Measurements from ENCODE around the gene HERPUD2.

The HERPUD2 gene

DNA sequence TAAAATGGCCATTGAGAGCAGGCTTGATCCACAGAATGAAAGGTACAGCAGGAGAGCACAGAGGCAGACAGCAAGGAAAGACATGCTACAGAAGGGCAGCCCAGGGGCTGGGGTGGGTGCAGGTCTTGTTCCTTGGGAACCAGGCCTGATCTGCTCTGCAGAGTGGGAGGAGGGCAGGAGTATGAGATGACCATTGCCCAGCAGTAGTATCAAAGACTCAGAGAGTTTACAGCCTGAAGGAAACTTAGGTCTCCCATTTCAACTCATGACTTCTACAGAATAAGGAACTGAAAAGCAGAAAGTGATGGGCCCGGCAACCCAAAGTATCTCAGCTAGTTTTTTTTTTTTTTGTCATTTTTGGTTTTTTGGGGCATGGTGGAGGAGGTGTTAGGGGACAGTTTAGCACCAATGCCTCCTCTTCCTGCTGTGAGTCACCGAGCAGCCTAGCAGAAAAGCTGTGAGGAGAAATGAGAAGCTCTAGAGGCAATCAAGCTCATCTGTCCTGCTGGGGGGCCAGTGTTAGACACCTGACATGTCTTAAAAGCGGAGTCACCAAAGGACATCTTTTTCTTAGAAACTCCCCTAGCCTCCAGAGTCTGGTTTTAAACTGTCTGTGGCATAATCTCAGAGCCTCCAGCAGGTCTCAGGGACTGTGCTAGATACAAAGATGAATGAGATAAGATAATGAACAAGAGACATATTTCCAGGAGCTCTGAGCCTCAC, 34.3 kb upstream of the HERPUD2 start:
- TF ChIP-seq, protein P1, sequence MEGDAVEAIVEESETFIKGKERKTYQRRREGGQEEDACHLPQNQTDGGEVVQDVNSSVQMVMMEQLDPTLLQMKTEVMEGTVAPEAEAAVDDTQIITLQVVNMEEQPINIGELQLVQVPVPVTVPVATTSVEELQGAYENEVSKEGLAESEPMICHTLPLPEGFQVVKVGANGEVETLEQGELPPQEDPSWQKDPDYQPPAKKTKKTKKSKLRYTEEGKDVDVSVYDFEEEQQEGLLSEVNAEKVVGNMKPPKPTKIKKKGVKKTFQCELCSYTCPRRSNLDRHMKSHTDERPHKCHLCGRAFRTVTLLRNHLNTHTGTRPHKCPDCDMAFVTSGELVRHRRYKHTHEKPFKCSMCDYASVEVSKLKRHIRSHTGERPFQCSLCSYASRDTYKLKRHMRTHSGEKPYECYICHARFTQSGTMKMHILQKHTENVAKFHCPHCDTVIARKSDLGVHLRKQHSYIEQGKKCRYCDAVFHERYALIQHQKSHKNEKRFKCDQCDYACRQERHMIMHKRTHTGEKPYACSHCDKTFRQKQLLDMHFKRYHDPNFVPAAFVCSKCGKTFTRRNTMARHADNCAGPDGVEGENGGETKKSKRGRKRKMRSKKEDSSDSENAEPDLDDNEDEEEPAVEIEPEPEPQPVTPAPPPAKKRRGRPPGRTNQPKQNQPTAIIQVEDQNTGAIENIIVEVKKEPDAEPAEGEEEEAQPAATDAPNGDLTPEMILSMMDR (IDR thresholded peaks at IDR 0.05; ENCODE audit: low read depth, low read length), result no peak
- no peak for DNase-seq (ENCODE audit: low read depth, low spot score)
- no peak overlapping the region for H3K4me3 ChIP-seq (ENCODE audit: low read depth, low read length)
- in situ Hi-C loops (cut with HindIII; ENCODE audit: low sequenced_read_pairs), result no loop called here

DNA sequence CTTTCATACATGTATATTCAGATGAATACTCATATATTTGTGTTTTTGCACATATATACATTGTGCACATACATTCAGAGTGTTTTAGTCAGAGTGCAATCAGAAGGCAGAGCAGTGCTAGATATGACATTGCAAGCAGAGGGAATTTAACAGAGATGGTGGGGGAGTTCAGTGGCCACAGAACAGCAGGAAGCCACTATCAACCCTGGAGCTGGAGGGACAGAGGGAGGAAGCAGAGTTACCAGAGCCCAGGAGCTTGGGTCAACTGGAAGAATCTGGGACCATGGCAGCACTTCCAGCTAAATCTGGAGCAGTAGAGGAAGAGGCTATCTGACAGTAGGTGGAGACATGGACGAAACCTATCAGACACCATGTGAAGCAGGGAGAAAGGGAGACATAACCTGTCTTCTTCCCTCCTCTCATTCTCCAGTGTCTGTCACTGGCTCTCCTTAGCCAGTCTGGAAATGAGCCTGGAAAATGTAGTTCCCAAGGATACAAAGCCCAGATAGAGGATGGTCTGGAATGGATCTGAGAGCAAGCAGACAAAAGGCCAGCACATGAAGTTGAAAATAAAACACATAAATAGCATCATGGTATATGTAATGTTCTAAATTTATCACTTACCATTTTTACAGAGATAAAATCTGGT, 33.6 kb upstream of the HERPUD2 start:
- in situ Hi-C loops (cut with HindIII; ENCODE audit: low sequenced_read_pairs), result no loop called here
- H3K4me3 ChIP-seq (ENCODE audit: low read depth, low read length), result no peak overlapping the region
- TF ChIP-seq, protein P1 (IDR thresholded peaks at IDR 0.05; ENCODE audit: low read depth, low read length), result no peak
- DNase-seq (ENCODE audit: low read depth, low spot score), result no peak

DNA sequence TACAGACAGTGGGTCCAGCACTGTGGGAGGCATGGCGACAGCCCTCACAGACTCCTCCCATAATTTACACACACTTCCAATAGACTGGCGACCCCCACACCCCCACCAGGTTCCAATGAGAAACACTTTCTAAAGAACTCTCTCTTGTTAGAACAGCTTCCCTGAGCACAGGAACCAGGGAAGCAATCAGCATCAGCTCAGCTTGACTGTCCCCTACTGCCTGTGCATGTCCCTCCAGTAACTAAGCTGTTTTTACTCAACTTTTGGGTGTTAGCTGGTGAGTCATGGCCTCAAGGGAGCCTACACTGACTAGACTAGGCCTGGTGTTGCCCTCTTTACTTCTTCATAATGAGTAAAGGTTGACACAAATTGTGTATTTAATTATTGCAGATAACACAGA, 32.6 kb upstream of the HERPUD2 start:
- in situ Hi-C loops (cut with HindIII; ENCODE audit: low sequenced_read_pairs), result no loop called here
- no peak for DNase-seq (ENCODE audit: low read depth, low spot score)
- H3K4me3 ChIP-seq (ENCODE audit: low read depth, low read length), result no peak overlapping the region
- TF ChIP-seq, protein P1 (IDR thresholded peaks at IDR 0.05; ENCODE audit: low read depth, low read length), result no peak

DNA sequence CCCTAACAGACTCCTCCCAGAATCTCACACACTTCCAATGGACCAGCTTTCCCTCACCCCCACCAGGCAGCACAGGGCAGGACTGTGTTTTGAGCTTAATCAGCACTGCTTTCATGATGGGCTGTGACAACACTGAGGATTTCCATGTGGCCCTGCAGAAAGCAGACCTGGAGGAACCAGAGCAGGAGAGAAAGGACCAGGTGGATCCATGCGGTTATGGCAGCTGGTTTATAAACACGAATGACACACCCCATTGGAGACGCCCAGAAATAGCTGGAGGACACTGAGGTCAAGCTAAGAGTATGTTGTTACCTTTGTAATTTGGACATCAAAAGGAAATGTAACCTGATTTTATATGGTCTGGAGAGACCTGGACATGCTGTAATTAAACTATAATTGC, 31.7 kb upstream of the HERPUD2 start:
- H3K4me3 ChIP-seq (ENCODE audit: low read depth, low read length), result no peak overlapping the region
- TF ChIP-seq, protein P1 (IDR thresholded peaks at IDR 0.05; ENCODE audit: low read depth, low read length), result no peak
- in situ Hi-C loops (cut with HindIII; ENCODE audit: low sequenced_read_pairs), result no loop called here
- DNase-seq (ENCODE audit: low read depth, low spot score), result no peak

DNA sequence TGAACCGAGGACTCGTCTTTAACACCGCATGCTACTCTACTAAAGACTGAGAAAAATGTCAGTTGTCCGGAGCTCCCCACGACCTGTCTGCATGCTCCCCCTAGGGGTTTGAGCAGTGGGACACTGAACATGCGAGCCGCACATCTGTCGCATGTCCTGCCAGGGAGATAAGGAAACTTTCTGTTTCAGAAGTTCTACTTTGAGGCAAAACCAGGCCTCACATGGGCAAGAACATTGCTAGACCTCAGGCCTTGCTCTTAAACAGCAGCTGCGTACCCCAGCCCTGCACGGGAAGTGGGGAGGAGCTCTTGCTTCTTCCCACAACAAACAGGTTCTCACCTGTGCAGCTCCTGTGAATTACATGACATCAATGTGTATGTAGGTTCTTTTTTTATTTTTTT, 30.3 kb upstream of the HERPUD2 start:
- no peak for DNase-seq (ENCODE audit: low read depth, low spot score)
- TF ChIP-seq, protein P1 (IDR thresholded peaks at IDR 0.05; ENCODE audit: low read depth, low read length), result no peak
- no peak overlapping the region for H3K4me3 ChIP-seq (ENCODE audit: low read depth, low read length)
- in situ Hi-C loops (cut with HindIII; ENCODE audit: low sequenced_read_pairs), result no loop called here

DNA sequence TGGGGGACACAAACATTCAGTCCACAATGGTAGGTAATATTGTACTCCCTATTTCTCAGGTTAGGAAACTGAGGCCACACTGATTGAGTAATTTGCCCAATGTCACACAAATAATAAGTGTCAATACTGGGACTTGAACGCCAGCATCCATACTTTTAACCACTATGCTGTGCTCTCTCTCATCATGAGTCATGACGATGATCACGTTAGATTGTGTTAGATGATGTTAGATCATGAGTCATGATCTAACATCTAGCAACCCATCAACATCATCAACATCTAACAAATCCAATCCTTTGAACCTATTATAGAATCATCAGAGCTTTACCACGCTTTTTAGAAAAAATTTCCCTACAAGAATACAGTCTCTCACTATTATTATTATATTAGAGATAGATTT, 28.1 kb upstream of the HERPUD2 start:
- DNase-seq (ENCODE audit: low read depth, low spot score), result no peak
- in situ Hi-C loops (cut with HindIII; ENCODE audit: low sequenced_read_pairs), result no loop called here
- H3K4me3 ChIP-seq (ENCODE audit: low read depth, low read length), result no peak overlapping the region
- TF ChIP-seq, protein P1 (IDR thresholded peaks at IDR 0.05; ENCODE audit: low read depth, low read length), result no peak

Measured in astrocyte of the spinal cord (primary cell).